Nephron progenitor cell (in vitro differentiated cells): Measurements from ENCODE around the gene MXRA8.
"Not testable (repeated sequence)": the region's sequence is repeated elsewhere in the genome, so short reads cannot be mapped to it uniquely, and the experiment has no call there.

Experiments used
- DNase-seq: peaks from one replicate; pipeline ENCODE4 v3.0.0; 2021
- H3K27ac Mint-ChIP-seq: 2 replicates; pipeline ENCODE4 v1.8.0; 2021; ENCODE audit warnings: mild to moderate bottlenecking, moderate library complexity, mixed read lengths
- H3K27me3 Mint-ChIP-seq: 2 replicates; pipeline ENCODE4 v1.8.0; 2021; ENCODE audit warnings: mild to moderate bottlenecking, low read depth, mixed read lengths; ENCODE audit not compliant: poor library complexity
- H3K36me3 Mint-ChIP-seq: 2 replicates; pipeline ENCODE4 v1.8.0; 2021; ENCODE audit warnings: low read depth, mixed read lengths
- H3K4me1 Mint-ChIP-seq: 2 replicates; pipeline ENCODE4 v1.8.0; 2021; ENCODE audit warnings: mixed read lengths
- H3K4me3 Mint-ChIP-seq: 2 replicates; pipeline ENCODE4 v1.8.0; 2021; ENCODE audit warnings: mild to moderate bottlenecking, moderate library complexity, mixed read lengths
- H3K9me3 Mint-ChIP-seq: 2 replicates; pipeline ENCODE4 v1.8.0; 2021; ENCODE audit warnings: mild to moderate bottlenecking, moderate library complexity, mixed read lengths
- TF ChIP-seq, protein P1 (sequence below): fragments of 200-600 bp; sonication (generic); IDR thresholded peaks from 2 replicates; pipeline ENCODE4 v1.5.0; 2021; ENCODE audit warnings: antibody characterized with exemption

The MXRA8 gene

DNA sequence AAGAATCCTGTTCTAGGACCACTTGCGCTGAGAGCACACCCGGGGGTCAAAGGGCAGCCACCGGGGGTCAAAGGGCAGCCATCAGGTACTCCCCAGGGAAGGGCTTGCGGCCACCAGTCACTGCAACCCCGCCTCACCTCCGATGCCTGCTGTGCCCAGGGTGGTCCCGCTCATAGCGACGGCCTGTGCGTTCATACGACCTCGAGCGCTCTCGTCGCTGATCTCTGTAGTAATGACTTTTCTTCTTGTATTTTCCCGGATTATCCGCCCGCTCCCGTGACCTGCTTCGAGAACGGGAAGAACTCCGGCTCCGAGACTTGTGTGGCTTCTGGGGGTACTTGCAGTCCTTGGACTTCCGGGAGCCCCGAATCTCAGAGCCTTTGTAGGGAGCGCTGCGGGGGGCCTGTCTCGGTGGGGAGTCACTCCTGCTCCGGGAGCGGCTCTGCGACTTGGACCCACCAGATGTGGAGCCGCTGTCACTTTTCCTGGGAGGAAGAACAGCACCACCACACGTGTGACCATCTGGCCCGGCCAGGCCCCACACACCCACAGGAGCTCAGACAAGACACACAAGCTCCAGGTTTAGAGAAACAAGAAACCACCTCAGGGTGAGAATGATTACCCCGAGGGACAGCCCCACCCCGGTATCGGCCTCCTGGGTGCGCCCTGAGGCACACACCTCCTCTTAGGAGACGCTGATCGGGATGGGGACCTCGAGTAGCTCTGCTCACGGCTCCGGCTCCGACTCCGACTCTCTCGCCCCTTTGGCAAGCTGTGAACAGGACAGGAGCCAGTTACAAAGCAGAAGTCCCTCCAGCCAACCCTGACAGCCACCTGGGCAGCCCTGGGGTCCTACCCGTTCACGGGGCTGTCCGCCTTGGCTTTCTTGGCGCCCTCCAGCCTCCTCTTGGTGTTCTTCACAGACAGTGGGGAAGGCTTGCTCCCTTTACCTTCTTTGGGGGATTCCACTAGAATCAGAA, 29.0 kb upstream of the MXRA8 start:
- Mint-ChIP-seq H3K36me3 (peaks cover 82% of the 10 kb centered on the region), H3K27me3 (peaks cover 8% of the 10 kb centered on the region), H3K4me3 (no peak overlapping the region), H3K9me3 (no peaks in the 10 kb centered on the region), H3K4me1 (no peaks in the 10 kb centered on the region), H3K27ac (no peak overlapping the region)
- no peak for DNase-seq
- TF ChIP-seq, protein P1, sequence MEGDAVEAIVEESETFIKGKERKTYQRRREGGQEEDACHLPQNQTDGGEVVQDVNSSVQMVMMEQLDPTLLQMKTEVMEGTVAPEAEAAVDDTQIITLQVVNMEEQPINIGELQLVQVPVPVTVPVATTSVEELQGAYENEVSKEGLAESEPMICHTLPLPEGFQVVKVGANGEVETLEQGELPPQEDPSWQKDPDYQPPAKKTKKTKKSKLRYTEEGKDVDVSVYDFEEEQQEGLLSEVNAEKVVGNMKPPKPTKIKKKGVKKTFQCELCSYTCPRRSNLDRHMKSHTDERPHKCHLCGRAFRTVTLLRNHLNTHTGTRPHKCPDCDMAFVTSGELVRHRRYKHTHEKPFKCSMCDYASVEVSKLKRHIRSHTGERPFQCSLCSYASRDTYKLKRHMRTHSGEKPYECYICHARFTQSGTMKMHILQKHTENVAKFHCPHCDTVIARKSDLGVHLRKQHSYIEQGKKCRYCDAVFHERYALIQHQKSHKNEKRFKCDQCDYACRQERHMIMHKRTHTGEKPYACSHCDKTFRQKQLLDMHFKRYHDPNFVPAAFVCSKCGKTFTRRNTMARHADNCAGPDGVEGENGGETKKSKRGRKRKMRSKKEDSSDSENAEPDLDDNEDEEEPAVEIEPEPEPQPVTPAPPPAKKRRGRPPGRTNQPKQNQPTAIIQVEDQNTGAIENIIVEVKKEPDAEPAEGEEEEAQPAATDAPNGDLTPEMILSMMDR, result no peak

DNA sequence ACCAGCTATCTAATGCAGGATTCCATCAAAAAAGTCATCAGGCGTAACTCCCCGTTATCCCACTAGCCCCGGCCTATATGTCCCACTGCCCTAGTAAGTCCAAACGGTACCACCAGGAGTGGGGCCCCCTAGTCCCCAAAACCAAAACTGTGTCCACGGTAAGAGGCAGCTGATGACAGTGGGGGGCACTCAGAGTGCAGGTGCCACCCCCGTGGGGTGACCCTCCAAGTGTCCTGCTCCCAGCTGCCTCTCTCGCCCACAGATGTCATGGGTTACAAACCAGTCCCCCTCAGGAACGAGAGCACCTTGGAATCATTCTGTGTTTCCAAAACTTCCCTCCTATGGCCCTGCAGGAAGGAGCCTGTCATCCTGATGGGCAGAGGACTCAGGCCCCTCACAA, 27.6 kb upstream of the MXRA8 start:
- TF ChIP-seq, protein P1, result no peak
- peaks cover 67% of the 10 kb centered on the region for H3K36me3 Mint-ChIP-seq
- H3K9me3 Mint-ChIP-seq, result no peaks in the 10 kb centered on the region
- no peak for DNase-seq
- H3K27ac Mint-ChIP-seq, result no peak overlapping the region
- H3K27me3 Mint-ChIP-seq, result peaks cover 8% of the 10 kb centered on the region
- H3K4me1 Mint-ChIP-seq, result no peaks in the 10 kb centered on the region
- no peak overlapping the region for H3K4me3 Mint-ChIP-seq

DNA sequence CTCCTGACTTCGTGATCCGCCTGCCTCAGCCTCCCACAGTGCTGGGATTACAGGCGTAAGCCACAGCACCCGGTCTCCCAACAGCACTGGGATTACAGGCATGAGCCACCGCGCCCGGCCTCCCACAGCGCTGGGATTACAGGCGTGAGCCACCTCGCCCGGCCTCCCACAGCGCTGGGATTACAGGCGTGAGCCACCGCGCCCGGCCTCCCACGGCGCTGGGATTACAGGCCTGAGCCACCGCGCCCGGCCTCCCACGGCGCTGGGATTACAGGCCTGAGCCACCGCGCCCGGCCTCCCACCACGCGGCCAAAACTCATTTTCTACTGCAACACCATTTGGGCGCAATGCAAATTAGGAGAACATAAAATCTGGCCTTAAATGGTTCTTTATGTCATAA, 27.0 kb upstream of the MXRA8 start:
- H3K4me3 Mint-ChIP-seq, H3K4me1 Mint-ChIP-seq, H3K27me3 Mint-ChIP-seq, H3K27ac Mint-ChIP-seq, DNase-seq, H3K9me3 Mint-ChIP-seq: not testable (repeated sequence)
- H3K36me3 Mint-ChIP-seq, result peaks cover 61% of the 10 kb centered on the region

DNA sequence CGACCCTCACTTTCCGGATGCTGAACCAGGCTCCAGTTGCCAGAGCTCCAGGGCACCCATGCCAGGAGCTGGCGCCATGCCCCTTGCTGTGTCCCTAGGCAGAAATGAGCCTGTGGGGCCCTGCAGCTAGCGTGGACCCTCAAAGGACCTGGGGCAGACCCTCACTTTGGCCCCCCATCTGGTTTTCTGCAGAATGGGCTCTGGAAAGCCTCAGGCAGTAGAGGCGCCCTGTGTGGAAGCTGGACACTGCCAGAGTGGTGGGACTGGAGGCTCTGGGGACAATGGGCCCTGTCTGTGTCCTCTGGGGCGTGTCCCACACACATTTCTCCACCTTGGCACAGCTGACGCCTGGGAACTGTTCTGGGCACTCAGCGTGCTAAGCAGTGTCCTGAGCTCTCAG, 22.9 kb upstream of the MXRA8 start:
- no peaks in the 10 kb centered on the region for H3K9me3 Mint-ChIP-seq
- no peaks in the 10 kb centered on the region for H3K4me1 Mint-ChIP-seq
- peaks cover 6% of the 10 kb centered on the region for H3K27me3 Mint-ChIP-seq
- peaks cover 23% of the 10 kb centered on the region for H3K36me3 Mint-ChIP-seq
- no peak for DNase-seq
- no peak overlapping the region for H3K4me3 Mint-ChIP-seq
- TF ChIP-seq, protein P1, result no peak
- no peak overlapping the region for H3K27ac Mint-ChIP-seq

DNA sequence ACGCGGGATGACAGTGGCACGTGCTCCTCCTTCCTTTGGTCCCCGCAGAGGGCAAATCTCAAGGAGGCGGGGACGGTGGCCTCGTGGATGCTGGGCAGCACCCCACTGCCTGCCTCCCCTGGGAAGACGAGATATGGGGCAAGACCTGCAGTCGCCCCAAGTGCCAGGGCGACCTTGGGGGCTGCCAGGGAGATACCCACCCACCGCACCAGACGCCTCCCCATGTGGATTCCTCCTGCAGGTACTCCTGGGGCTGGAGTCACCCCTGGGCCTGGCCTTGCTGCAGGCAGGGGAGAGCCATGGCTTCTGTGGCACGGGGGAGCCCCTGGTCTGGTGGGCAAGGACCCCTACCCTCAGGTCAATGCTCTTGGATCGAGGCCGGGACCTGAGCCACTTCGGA, 22.5 kb upstream of the MXRA8 start:
- Mint-ChIP-seq H3K27me3 (peaks cover 6% of the 10 kb centered on the region), H3K4me1 (no peaks in the 10 kb centered on the region), H3K36me3 (peaks cover 18% of the 10 kb centered on the region), H3K9me3 (no peaks in the 10 kb centered on the region), H3K4me3 (no peak overlapping the region), H3K27ac (no peak overlapping the region)
- TF ChIP-seq, protein P1, result no peak
- no peak for DNase-seq

DNA sequence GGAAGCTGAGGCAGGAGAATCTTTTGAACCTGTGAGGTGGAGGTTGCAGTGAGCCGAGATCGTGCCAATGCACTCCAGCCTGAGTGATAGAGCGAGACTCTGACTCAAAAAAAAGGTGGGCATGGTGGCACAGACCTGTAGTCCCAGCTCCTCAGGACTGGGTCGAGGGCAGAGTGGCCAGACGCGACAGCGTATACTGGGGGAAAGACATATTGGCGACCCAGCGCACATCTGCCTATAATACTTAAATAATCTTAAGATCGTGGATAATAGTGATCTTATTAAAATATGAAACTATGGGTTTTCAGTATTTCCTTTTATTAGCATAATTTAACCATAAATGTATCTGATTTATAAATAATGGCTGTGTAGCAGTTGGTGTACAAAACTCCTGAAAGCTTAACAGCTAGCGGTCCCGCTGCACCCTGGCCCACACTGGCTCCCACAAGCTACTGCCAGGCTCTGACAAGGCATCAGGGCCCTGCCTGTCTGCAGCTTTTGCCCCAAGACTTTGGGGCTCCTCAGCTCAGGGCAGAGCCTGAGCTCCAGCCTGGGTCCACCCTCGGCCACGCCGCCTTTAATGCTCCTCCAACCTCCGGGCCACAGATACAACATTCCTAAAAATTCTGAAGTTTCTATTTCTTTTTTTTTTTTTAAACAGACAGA, 19.3 kb upstream of the MXRA8 start:
- Mint-ChIP-seq H3K9me3 (no peaks in the 10 kb centered on the region), H3K4me3 (no peak overlapping the region), H3K27ac (no peak overlapping the region), H3K27me3 (peaks cover under 1% of the 10 kb centered on the region), H3K36me3 (no peaks in the 10 kb centered on the region), H3K4me1 (peaks cover 15% of the 10 kb centered on the region)
- DNase-seq, result no peak
- TF ChIP-seq, protein P1, result no peak
